ENCODE measurements around the gene LIN52. TPM values are rescaled to one million over a fixed set of nuclear protein-coding genes. Genes with fewer than 3 reads are reported as not detected.

LIN52 gene
- total RNA-seq, 3 donors from 2014 or later = 11.1 to 13.0 (median 11.4) TPM

DNA sequence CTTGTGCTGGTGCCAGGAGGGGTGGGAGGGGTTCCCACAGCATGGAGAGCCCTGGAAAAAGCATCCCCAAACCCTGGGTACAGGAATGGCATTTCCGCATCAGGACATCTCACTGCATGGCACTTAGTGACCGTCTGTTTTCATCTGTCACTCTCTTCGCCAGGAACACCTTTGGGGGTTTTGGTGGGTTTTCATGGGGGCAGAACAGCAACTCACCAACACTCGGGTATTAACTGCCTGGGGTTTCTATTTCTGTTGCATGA, 158.0 kb downstream of the LIN52 start:
- TF ChIP-seq POLR2A (IDR thresholded peaks at IDR 0.05) (no peak), POLR2AphosphoS5 (IDR thresholded peaks at IDR 0.05) (no peak)
- TF ChIP-seq, protein P1, sequence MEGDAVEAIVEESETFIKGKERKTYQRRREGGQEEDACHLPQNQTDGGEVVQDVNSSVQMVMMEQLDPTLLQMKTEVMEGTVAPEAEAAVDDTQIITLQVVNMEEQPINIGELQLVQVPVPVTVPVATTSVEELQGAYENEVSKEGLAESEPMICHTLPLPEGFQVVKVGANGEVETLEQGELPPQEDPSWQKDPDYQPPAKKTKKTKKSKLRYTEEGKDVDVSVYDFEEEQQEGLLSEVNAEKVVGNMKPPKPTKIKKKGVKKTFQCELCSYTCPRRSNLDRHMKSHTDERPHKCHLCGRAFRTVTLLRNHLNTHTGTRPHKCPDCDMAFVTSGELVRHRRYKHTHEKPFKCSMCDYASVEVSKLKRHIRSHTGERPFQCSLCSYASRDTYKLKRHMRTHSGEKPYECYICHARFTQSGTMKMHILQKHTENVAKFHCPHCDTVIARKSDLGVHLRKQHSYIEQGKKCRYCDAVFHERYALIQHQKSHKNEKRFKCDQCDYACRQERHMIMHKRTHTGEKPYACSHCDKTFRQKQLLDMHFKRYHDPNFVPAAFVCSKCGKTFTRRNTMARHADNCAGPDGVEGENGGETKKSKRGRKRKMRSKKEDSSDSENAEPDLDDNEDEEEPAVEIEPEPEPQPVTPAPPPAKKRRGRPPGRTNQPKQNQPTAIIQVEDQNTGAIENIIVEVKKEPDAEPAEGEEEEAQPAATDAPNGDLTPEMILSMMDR (IDR thresholded peaks at IDR 0.05) = no peak
- H3K36me3 ChIP-seq = no peaks in the 10 kb centered on the region
- intact Hi-C loops (cut with DNase I; ENCODE audit: low total_unique reads) = no loop called here
- no peaks in the 10 kb centered on the region for H3K9me3 ChIP-seq
- H3K27ac ChIP-seq = no peak overlapping the region
- H3K27me3 ChIP-seq = peaks cover 16 to 80% of the 10 kb centered on the region in 2 donors
- peaks cover 0 to 4% of the 10 kb centered on the region in 2 donors for H3K4me1 ChIP-seq
- DNase-seq (ENCODE audit: low spot score in 2 of 2) = no peak
- H3K4me3 ChIP-seq = no peak overlapping the region

DNA sequence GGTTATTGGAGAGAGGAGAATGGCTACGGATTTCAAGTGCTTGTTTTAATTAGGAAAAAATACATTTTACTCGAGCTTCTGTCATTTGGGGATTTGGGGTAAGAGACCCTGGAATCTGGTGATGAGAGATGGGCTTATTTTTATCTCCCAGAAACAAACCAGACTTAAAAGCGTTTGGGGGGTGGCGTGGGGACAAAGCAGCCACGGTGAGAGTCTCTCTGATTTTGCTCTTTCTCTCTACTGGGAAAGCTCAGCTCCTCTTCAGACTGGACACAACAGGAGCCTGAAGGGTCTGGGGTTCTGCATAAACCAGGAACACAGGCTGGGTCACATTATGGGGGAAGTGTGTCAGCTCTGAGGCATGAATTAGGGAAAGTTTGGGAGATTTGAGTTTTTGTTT, 158.3 kb downstream of the LIN52 start:
- Histone ChIP-seq H3K9me3 (no peaks in the 10 kb centered on the region), H3K27ac (no peak overlapping the region), H3K4me1 (peaks cover 0 to 4% of the 10 kb centered on the region in 2 donors), H3K27me3 (peaks cover 16 to 77% of the 10 kb centered on the region in 2 donors), H3K4me3 (no peak overlapping the region), H3K36me3 (no peaks in the 10 kb centered on the region)
- TF ChIP-seq, protein P1 (IDR thresholded peaks at IDR 0.05) = no peak
- no peak for TF ChIP-seq POLR2A (IDR thresholded peaks at IDR 0.05)
- TF ChIP-seq POLR2AphosphoS5 (IDR thresholded peaks at IDR 0.05) = no peak
- no peak for DNase-seq (ENCODE audit: low spot score in 2 of 2)
- intact Hi-C loops (cut with DNase I; ENCODE audit: low total_unique reads) = no loop called here

DNA sequence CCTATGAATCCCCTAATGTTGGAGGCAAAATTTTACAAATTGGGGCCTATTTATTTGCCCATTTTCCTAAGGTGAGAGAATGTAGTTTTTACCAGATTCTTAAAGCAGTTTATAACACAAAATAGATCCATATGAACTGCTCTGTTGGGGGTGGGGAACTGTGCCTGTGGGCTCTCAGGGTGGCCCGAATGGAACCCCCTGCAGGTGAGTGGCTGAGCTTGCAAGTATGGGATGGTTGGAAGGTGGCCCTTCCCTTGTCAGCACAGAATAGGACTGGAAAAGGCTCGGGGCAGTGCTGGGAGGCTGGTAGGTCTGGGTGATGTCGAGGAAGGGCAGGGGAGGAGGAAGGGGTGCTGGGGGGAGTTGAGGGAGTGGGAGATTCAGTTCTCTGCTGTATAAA, 159.4 kb downstream of the LIN52 start:
- TF ChIP-seq, protein P1 (IDR thresholded peaks at IDR 0.05) = no peak
- TF ChIP-seq POLR2AphosphoS5 (IDR thresholded peaks at IDR 0.05) (no peak), POLR2A (IDR thresholded peaks at IDR 0.05) (no peak)
- no peak overlapping the region for H3K4me3 ChIP-seq
- H3K36me3 ChIP-seq = no peaks in the 10 kb centered on the region
- no peaks in the 10 kb centered on the region for H3K9me3 ChIP-seq
- intact Hi-C loops (cut with DNase I; ENCODE audit: low total_unique reads) = no loop called here
- H3K27ac ChIP-seq = no peak overlapping the region
- peaks cover 0 to 4% of the 10 kb centered on the region in 2 donors for H3K4me1 ChIP-seq
- peaks cover 16 to 66% of the 10 kb centered on the region in 2 donors for H3K27me3 ChIP-seq
- DNase-seq (ENCODE audit: low spot score in 2 of 2) = no peak

DNA sequence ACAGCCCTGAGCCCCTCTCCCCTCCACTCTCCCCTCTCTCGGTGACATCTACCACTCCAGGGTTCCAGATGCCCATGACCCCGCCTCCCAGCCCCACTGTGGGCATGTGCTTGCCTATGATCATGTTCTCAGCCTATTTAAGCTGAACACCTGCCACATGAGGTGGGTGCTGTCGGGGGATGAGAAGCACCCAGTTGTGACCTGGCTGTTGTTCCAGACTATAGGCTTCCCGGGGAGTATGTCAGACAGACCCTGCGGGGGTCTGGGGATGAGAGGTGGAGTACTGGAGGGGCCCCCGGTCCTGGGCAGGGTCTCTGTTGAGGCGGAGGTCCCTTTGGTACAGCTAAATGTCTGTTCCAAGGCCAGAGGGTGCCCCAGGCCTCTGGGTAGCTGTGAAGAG, 160.5 kb downstream of the LIN52 start:
- Histone ChIP-seq H3K27ac (no peak overlapping the region), H3K27me3 (peaks cover 8 to 55% of the 10 kb centered on the region in 2 donors), H3K4me3 (no peak overlapping the region), H3K9me3 (no peaks in the 10 kb centered on the region), H3K36me3 (no peaks in the 10 kb centered on the region), H3K4me1 (peaks cover 0 to 4% of the 10 kb centered on the region in 2 donors)
- TF ChIP-seq POLR2A (IDR thresholded peaks at IDR 0.05) (no peak), POLR2AphosphoS5 (IDR thresholded peaks at IDR 0.05) (no peak)
- TF ChIP-seq, protein P1 (IDR thresholded peaks at IDR 0.05) = no peak
- no peak for DNase-seq (ENCODE audit: low spot score in 2 of 2)
- intact Hi-C loops (cut with DNase I; ENCODE audit: low total_unique reads) = no loop called here

GRCh38 chr14:74246542-74246941, 161.8 kb downstream of the LIN52 start:
- Histone ChIP-seq H3K4me3 (no peak overlapping the region), H3K9me3 (no peaks in the 10 kb centered on the region), H3K4me1 (peaks cover 0 to 1% of the 10 kb centered on the region in 2 donors), H3K27me3 (peaks cover 0 to 42% of the 10 kb centered on the region in 2 donors), H3K27ac (no peak overlapping the region), H3K36me3 (no peaks in the 10 kb centered on the region)
- TF ChIP-seq POLR2AphosphoS5 (IDR thresholded peaks at IDR 0.05) (no peak), POLR2A (IDR thresholded peaks at IDR 0.05) (no peak)
- TF ChIP-seq, protein P1 (IDR thresholded peaks at IDR 0.05) = no peak
- DNase-seq (ENCODE audit: low spot score in 2 of 2) = no peak
- intact Hi-C loops (cut with DNase I; ENCODE audit: low total_unique reads) = no loop called here

Data from breast epithelium (tissue), 4 donors.